ENCODE measurements around the gene MYD88.

DNA sequence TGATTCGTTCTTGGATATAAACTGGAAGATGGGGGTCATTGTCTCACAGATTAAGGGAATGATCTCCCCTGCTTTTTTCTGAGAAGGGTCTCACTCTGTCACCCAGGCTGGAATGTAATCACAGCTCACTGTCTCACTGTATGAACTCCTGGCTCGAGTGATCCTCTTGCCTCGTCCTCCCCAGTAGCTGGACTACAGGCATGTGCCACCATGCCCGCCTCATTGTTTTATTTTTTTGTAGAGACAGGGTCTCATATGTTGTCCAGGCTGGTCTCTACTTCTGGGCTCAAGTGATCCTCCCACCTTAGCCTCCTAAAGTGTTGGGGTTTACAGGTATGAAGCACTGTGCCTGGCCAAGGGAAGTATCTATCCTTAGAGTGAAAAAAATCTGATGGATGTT, 32.3 kb downstream of the MYD88 start:
- TF ChIP-seq, protein P1, sequence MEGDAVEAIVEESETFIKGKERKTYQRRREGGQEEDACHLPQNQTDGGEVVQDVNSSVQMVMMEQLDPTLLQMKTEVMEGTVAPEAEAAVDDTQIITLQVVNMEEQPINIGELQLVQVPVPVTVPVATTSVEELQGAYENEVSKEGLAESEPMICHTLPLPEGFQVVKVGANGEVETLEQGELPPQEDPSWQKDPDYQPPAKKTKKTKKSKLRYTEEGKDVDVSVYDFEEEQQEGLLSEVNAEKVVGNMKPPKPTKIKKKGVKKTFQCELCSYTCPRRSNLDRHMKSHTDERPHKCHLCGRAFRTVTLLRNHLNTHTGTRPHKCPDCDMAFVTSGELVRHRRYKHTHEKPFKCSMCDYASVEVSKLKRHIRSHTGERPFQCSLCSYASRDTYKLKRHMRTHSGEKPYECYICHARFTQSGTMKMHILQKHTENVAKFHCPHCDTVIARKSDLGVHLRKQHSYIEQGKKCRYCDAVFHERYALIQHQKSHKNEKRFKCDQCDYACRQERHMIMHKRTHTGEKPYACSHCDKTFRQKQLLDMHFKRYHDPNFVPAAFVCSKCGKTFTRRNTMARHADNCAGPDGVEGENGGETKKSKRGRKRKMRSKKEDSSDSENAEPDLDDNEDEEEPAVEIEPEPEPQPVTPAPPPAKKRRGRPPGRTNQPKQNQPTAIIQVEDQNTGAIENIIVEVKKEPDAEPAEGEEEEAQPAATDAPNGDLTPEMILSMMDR (IDR thresholded peaks at IDR 0.05) = no peak
- TF ChIP-seq EP300 (IDR thresholded peaks at IDR 0.05) (no peak), POLR2A (IDR thresholded peaks at IDR 0.05) (no peak)
